ENCODE measurements around the gene CMTM4.
A peak's percentile ranks its signal among the peaks of the same experiment; 100 is the strongest.

Gene CMTM4

GRCh38 chr16:66696669-66697630 lies at the start of gene CMTM4:
Gene CMTM4, minus strand, starts transcription at chr16:66696743. Its CDS starts 218 bp downstream, at chr16:66696525.
- FAIRE-seq (peak; percentile 94), DNase-seq (ENCODE audit: insufficient read length, low spot score) (peak; percentile 87)

GRCh38 chr16:66746048-66746447 lies 49.5 kb upstream of the CMTM4 start:
- FAIRE-seq (no peak), DNase-seq (ENCODE audit: insufficient read length, low spot score) (no peak)

- DNase-seq (ENCODE audit: insufficient read length, low spot score) (no peak), FAIRE-seq (no peak)
Observed at GRCh38 chr16:66741950-66742808, 45.6 kb upstream of the CMTM4 start.

- DNase-seq (ENCODE audit: insufficient read length, low spot score) (no peak), FAIRE-seq (no peak)
Observed at GRCh38 chr16:66741169-66741900, 44.8 kb upstream of the CMTM4 start.

- no peak for DNase-seq (ENCODE audit: insufficient read length, low spot score)
- no peak for FAIRE-seq
Observed at GRCh38 chr16:66740533-66740932, 44.0 kb upstream of the CMTM4 start.

- DNase-seq (ENCODE audit: insufficient read length, low spot score) (peak; percentile 61), FAIRE-seq (no peak)
Observed at GRCh38 chr16:66740010-66740409, 43.5 kb upstream of the CMTM4 start.

GRCh38 chr16:66735891-66736290 lies 39.3 kb upstream of the CMTM4 start:
- no peak for DNase-seq (ENCODE audit: insufficient read length, low spot score)
- FAIRE-seq, result no peak

GRCh38 chr16:66731101-66731500 lies 34.6 kb upstream of the CMTM4 start:
- DNase-seq (ENCODE audit: insufficient read length, low spot score) (no peak), FAIRE-seq (no peak)

- no peak for FAIRE-seq
- no peak for DNase-seq (ENCODE audit: insufficient read length, low spot score)
Observed at GRCh38 chr16:66728804-66729203, 32.3 kb upstream of the CMTM4 start.

- FAIRE-seq (no peak), DNase-seq (ENCODE audit: insufficient read length, low spot score) (peak; percentile 65)
Observed at GRCh38 chr16:66728117-66728787, 31.7 kb upstream of the CMTM4 start.

GRCh38 chr16:66720766-66721165 lies 24.2 kb upstream of the CMTM4 start:
- no peak for FAIRE-seq
- no peak for DNase-seq (ENCODE audit: insufficient read length, low spot score)

GRCh38 chr16:66719246-66719645 lies 22.7 kb upstream of the CMTM4 start:
- DNase-seq (ENCODE audit: insufficient read length, low spot score) (no peak), FAIRE-seq (no peak)

- no peak for FAIRE-seq
- no peak for DNase-seq (ENCODE audit: insufficient read length, low spot score)
Observed at GRCh38 chr16:66717776-66718175, 21.2 kb upstream of the CMTM4 start.

GRCh38 chr16:66717112-66717675 lies 20.7 kb upstream of the CMTM4 start:
- peak; percentile 85 for FAIRE-seq
- peak; percentile 73 for DNase-seq (ENCODE audit: insufficient read length, low spot score)

GRCh38 chr16:66714654-66715307 lies 18.2 kb upstream of the CMTM4 start:
- FAIRE-seq (no peak), DNase-seq (ENCODE audit: insufficient read length, low spot score) (no peak)

GRCh38 chr16:66714062-66714461 lies 17.5 kb upstream of the CMTM4 start:
- FAIRE-seq, result no peak
- no peak for DNase-seq (ENCODE audit: insufficient read length, low spot score)

- FAIRE-seq, result no peak
- no peak for DNase-seq (ENCODE audit: insufficient read length, low spot score)
Observed at GRCh38 chr16:66713076-66713475, 16.5 kb upstream of the CMTM4 start.

- no peak for DNase-seq (ENCODE audit: insufficient read length, low spot score)
- FAIRE-seq, result no peak
Observed at GRCh38 chr16:66712512-66712911, 16.0 kb upstream of the CMTM4 start.

GRCh38 chr16:66711581-66711980 lies 15.0 kb upstream of the CMTM4 start:
- FAIRE-seq (no peak), DNase-seq (ENCODE audit: insufficient read length, low spot score) (no peak)
